ENCODE data around the gene PDE2A.

- no peak for TF ChIP-seq CTCF (IDR thresholded peaks at IDR 0.05)
- no peak for TF ChIP-seq POLR2A (IDR thresholded peaks at IDR 0.05)
Observed at GRCh38 chr11:72617080-72617762, 57.0 kb downstream of the PDE2A start.

All from breast epithelium (tissue), 3 donors.